GM19452 (cell line): ENCODE data around the gene FAM120B.

Experiments used
- ATAC-seq: cut with Tn5 transposase; IDR thresholded peaks from one replicate; pipeline ENCODE4 v1.9.1; 2021; ENCODE audit not compliant: unreplicated experiment

Gene FAM120B

GRCh38 chr6:170415318-170415717 lies 108.8 kb downstream of the FAM120B start:
- no peak for ATAC-seq

DNA sequence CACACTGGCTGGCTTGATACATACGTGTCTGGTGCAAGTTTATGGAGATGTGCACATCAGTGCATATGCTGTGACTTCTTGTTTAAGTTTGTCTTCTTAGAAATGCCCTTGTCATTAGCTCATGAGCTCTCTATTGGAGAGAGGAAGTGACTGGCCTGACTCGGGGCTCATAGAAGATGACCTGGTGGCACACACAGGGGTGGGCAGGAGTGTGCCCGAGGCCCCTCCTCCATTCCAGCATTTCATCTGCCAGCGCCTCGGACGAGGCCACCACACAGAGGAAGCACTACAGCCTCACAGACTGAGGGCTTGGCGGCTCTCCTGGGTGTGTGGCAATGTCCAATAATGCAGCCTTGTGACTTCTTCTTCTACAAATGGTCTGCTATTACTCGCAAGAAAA lies 109.7 kb downstream of the FAM120B start:
- ATAC-seq: no peak

DNA sequence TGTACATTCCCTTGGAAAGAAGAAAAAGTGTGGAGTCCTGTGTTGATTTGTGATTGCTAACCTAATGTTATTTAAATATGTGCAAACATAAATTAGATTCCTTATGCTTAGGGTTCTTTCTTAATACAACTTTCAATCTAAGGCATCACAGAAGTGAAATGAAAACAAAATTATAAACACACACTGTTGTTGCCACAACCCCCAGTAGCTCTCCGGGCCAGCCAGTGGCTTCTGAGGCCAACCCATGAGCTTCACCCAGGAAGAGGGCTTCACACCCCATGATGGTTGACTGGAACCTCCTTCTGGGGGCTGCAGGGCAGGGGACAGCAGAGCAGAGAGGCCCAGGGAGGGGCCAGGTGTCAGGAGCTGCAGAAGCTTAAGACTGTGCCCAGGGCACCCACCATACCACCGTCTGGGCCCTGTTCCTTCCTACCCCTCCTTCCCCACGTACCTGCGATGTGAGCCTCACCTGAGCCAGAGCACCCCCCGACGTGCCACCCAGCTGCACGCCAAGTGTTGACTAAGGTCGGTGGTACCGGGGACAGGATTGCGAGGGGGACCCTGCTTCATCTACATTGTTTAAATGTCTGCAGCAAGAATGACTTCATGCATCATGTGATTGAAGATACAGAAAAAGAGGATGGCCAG lies 110.5 kb downstream of the FAM120B start:
- ATAC-seq: no peak

DNA sequence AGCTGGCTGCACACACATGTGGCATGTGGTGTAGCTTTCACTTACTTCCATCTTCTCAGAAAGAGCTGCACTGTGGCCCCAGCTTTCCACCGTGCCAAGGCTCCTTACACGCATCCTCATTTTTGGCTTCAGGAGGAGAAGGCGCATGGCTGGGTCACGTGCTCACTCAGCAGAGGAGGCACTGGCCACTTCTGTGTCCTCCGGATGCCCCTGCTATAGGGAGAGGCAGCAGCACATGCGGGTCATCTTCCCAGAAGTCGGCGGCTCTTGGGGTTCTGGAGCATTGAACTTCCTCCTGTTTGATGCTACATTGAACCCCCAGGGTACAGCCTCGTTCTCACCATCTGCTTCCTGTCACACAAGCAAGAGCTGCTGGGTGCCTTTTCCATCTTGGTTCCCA lies 111.3 kb downstream of the FAM120B start:
- ATAC-seq: no peak

DNA sequence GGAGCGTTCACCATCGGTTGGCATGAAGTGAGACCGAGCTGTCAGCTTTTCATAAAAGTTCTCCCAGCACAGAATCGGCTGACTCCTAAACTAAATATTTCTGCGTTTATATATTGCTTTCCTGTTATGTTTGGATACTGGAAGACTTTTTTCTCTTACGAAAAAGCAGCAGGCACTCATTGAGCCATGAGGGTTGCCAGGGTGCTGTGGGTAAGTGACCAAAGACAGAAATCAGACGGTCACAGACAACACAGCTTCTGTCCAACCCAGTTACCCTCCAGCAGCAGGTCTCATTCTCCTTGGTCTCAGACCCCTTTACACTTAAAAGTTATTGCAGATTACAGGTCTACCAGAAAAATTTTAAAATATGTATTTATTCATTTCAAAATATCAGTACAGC lies 113.7 kb downstream of the FAM120B start:
- no peak for ATAC-seq

GRCh38 chr6:170420791-170421776 lies 114.5 kb downstream of the FAM120B start:
- ATAC-seq: no peak

DNA sequence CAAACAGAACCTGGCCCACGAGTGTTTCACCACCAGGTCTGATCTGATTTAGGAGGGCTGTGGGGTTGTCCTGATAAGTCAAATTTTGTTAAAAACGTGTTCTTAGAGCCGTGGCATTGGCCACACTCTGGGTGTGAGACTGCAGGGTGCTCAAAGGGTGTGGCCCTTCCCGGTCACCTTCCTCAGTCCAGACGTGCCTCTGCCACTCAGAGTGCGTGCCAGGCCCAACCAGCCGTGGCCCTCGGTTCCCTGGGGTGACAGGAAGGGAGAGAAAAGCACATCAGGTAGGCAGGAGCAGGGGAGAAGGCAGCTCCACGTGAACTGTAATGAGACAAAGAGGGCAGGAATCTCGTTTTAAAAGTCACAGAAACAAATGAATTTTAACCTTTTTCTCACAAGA lies 115.4 kb downstream of the FAM120B start:
- no peak for ATAC-seq

- ATAC-seq: no peak
Measured at GRCh38 chr6:170423030-170423429, 116.5 kb downstream of the FAM120B start.

DNA sequence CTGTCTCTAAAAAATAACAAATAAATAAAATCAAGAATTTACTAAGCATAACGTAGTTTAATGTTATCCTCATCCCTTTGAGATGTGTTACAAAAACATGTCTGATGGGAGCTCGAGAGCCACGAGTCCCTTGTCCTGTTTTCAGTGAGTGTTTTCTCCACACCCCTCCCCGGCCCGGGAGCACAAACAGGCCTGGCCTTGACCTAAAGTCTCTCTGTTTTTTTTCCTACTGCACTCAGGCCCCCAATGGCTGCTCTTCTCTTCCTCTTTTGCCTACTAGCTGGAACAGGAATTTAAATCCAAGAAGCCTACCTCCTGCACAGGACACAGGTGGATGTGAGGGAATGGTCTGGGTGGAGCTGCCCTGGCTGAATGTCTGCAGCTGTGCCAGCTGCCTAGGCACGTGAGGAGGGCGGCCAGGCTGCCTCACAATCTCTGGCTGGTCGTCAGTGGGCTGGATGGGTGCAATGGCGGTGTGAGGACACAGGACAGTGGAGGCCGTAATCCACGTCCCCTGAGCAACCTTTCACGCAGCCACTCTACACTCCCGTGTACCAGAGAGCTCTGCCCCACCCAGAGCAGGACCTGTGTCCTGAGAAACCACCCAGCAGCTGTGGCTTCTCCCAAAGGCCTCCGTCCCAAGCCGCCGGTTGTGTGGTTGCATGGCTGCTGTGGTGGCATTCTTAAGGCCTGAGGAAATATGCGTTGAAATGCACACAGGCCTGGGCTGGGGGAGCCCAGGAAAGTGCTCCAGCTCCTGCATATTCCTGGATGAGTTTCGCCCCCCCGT lies 117.5 kb downstream of the FAM120B start:
- ATAC-seq: no peak

GRCh38 chr6:170424604-170425126 lies 118.1 kb downstream of the FAM120B start:
- no peak for ATAC-seq

GRCh38 chr6:170429450-170429849 lies 122.9 kb downstream of the FAM120B start:
- ATAC-seq: no peak

DNA sequence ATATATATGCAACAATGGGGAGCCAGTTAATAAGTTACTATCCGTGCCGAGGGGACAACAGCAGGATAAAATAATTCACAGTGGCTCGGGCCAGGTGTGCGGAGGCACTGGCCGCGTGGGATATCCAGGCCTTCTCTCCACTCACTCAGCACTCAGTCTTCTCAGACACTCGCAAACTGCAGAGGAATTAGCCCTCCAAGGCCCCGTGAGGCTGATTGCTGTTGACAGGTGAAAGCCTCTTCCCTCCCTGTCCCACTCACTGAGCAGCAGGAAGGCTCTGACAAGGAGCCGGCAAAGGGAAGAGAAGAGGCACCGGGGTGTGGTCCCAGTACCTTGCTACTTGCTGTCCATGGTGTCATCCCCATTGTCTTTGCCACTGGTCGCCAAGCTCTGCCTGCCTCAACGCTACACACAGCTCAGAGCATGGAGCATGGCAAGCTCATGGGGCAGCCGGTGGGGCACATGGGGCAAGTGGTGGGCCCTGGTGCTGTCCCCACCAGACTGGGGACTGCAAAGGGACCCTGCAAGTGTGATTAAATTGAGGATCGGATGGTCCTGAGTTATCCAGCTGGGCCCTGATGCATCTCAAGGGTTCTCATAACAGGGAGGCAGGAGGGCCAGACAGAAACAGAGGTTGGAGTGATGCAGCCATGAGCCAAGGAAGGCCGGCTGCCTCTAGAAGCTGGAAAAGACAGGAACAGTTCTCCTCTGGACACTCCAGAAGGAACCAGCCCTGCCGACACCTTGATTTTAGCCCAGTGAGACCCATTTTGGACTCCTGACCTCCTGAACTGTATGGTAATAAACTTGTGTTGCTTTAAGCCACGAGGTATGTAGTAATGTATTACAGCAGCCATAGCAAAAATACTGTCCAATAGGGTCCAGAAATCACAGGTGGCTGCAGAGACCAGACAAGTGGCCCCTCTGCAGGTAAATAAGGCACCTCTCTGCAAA lies 126.9 kb downstream of the FAM120B start:
- ATAC-seq: no peak

DNA sequence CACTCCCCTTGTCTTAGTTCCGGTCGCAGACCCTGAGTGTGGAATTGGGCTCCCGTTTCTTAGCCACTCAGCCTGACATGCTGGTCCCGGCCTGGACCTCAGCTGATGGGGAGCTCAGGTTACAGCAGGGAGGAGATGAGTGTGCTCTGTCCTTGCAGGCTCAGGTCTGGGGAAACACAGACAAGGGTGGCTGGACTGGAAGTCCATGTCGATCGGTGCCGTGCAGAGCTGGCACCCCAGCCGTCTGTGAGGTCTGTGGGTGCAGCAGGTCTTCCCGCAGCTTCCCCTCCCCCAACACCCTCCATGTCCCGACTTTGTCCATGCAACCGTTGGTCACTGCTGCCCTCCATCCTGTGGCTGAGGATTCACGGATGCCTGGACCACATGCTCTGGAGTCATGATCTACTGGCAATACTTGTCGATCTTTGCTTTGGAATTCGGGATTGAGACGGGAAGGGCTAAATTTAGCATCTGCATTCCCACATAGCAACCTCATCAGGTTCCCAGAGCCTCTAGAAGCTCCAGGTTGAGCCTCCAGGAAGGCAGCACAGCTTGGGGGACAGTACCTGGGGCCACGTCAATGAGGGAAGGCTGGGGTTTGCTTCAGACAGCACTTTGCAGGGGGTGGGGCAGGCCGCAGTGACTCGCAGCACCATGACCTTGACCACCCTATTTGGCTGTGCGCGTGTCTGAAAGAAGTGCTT lies 127.7 kb downstream of the FAM120B start:
- ATAC-seq: no peak

GRCh38 chr6:170434821-170435155 lies 128.2 kb downstream of the FAM120B start:
- no peak for ATAC-seq

- no peak for ATAC-seq
Measured at GRCh38 chr6:170435766-170436165, 129.2 kb downstream of the FAM120B start.

- ATAC-seq: no peak
Measured at GRCh38 chr6:170436209-170436809, 129.8 kb downstream of the FAM120B start.

- ATAC-seq: no peak
Measured at GRCh38 chr6:170437719-170438401, 131.3 kb downstream of the FAM120B start.

GRCh38 chr6:170438402-170438753 lies 131.8 kb downstream of the FAM120B start:
- ATAC-seq: peak; percentile 97

GRCh38 chr6:170438861-170439260 lies 132.3 kb downstream of the FAM120B start:
- ATAC-seq: no peak
